Measurements from ENCODE around the gene ASRGL1.

DNA sequence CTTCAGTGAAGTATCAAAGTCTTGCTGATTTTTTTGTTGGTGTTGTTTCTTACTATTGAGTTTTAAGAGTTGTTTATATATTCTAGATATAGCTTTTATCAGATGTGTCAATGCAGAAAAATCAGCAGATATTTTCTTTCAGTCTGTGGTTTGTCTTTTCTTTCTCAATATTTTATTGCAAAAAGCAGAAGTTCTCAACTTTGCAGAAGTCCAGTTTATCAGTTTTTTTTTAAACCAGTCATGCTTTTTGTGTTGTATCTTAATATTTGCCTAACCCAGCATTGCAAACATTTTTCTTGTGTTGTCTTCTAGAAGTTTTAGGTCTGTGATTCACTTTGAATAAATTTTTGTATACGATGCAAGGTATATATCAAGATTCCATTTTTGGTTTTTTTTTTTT lies 7.0 kb downstream of the ASRGL1 start:
- TF ChIP-seq, protein P1, sequence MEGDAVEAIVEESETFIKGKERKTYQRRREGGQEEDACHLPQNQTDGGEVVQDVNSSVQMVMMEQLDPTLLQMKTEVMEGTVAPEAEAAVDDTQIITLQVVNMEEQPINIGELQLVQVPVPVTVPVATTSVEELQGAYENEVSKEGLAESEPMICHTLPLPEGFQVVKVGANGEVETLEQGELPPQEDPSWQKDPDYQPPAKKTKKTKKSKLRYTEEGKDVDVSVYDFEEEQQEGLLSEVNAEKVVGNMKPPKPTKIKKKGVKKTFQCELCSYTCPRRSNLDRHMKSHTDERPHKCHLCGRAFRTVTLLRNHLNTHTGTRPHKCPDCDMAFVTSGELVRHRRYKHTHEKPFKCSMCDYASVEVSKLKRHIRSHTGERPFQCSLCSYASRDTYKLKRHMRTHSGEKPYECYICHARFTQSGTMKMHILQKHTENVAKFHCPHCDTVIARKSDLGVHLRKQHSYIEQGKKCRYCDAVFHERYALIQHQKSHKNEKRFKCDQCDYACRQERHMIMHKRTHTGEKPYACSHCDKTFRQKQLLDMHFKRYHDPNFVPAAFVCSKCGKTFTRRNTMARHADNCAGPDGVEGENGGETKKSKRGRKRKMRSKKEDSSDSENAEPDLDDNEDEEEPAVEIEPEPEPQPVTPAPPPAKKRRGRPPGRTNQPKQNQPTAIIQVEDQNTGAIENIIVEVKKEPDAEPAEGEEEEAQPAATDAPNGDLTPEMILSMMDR (conservative IDR thresholded peaks at IDR 0.05; ENCODE audit: low read length) = no peak
- TF ChIP-seq EZH2phosphoT487 (IDR thresholded peaks at IDR 0.05; ENCODE audit: borderline replicate concordance) = no peak
